Tibial artery (tissue), 4 donors: ENCODE data around the gene RNGTT.

Experiments used
- DNase-seq, 2 donors: peaks; one replicate each; pipeline ENCODE4 v3.0.0-alpha.2; 2019
- H3K27ac ChIP-seq, 2 donors: fragments of 200-600 bp; sonication (generic) in 1 of 2; 1 replicate in 1 of 2; 2 replicates in 1 of 2; pipeline ENCODE4 v1.5.1; 2018 to 2019; ENCODE audit warnings: mild to moderate bottlenecking in 1 of 2
- H3K27me3 ChIP-seq, 2 donors: fragments of 200-600 bp; sonication (generic) in 1 of 2; one replicate each; pipeline versions ENCODE4 v1.5.1 to v1.6.0; 2016 to 2019
- H3K36me3 ChIP-seq, 3 donors: fragments of 200-600 bp; sonication (generic) in 2 of 3; one replicate each; pipeline ENCODE4 v1.5.1; 2016 to 2019; ENCODE audit warnings: mild to moderate bottlenecking in 2 of 3
- H3K4me1 ChIP-seq, 4 donors: fragments of 200-600 bp; sonication (generic) in 2 of 4; 1 replicate in 3 of 4; 2 replicates in 1 of 4; pipeline ENCODE4 v1.5.1; 2016 to 2019
- H3K4me3 ChIP-seq, 2 donors: fragments of 200-600 bp; sonication (generic) in 1 of 2; 1 replicate in 1 of 2; 2 replicates in 1 of 2; pipeline ENCODE4 v1.5.1; 2018 to 2019; ENCODE audit warnings: mild to moderate bottlenecking in 2 of 2
- H3K9me3 ChIP-seq, 3 donors: fragments of 200-600 bp; sonication (generic) in 1 of 3; one replicate each; pipeline ENCODE4 v1.5.1; 2016 to 2019
- CTCF ChIP-seq, 2 experiments: fragments of 200-600 bp in 1 of 2; fragments of 450-650 bp in 1 of 2; IDR thresholded peaks; one replicate each; pipeline ENCODE4 v1.5.1; 2017 to 2019; ENCODE audit warnings: antibody characterized with exemption in 2 of 2, mild to moderate bottlenecking in 1 of 2, moderate library complexity in 1 of 2
- intact Hi-C: fragments of 100-400 bp; cut with DNase I; formaldehyde crosslinking; loops from one replicate; pipeline ENCODE4 v1.15.0; 2023; ENCODE audit warnings: low total_unique reads

Gene RNGTT

GRCh38 chr6:88890394-88890793, 73.0 kb downstream of the RNGTT start:
- intact Hi-C loops: no loop called here
- Histone ChIP-seq H3K36me3 (peaks cover 0 to 13% (median 8%) of the 10 kb centered on the region in 3 donors), H3K27me3 (no peaks in the 10 kb centered on the region), H3K4me1 (no peaks in the 10 kb centered on the region), H3K27ac (no peak overlapping the region), H3K4me3 (no peak overlapping the region), H3K9me3 (no peaks in the 10 kb centered on the region)
- DNase-seq: no peak
- TF ChIP-seq CTCF (IDR thresholded peaks at IDR 0.05): no peak

- no peaks in the 10 kb centered on the region for H3K27me3 ChIP-seq
- no peak for TF ChIP-seq CTCF (IDR thresholded peaks at IDR 0.05)
- no peak overlapping the region for H3K4me3 ChIP-seq
- H3K9me3 ChIP-seq: peaks cover 0 to 3% (median 0%) of the 10 kb centered on the region in 3 donors
- no peak for DNase-seq
- H3K27ac ChIP-seq: no peak overlapping the region
- intact Hi-C loops: no loop called here
- peaks cover 0 to 17% (median 13%) of the 10 kb centered on the region in 3 donors for H3K36me3 ChIP-seq
- H3K4me1 ChIP-seq: peaks cover 0 to 13% (median 3%) of the 10 kb centered on the region in 4 donors
Measured at GRCh38 chr6:88884361-88884760, 79.1 kb downstream of the RNGTT start.

- no peak for TF ChIP-seq CTCF (IDR thresholded peaks at IDR 0.05)
- no peak overlapping the region for H3K4me3 ChIP-seq
- H3K36me3 ChIP-seq: peaks cover 0 to 13% (median 11%) of the 10 kb centered on the region in 3 donors
- H3K27ac ChIP-seq: no peak overlapping the region
- intact Hi-C loops: no loop called here
- peaks cover 0 to 13% (median 3%) of the 10 kb centered on the region in 4 donors for H3K4me1 ChIP-seq
- H3K27me3 ChIP-seq: no peaks in the 10 kb centered on the region
- peaks cover 0 to 3% (median 0%) of the 10 kb centered on the region in 3 donors for H3K9me3 ChIP-seq
- no peak for DNase-seq
Measured at GRCh38 chr6:88882536-88882935, 80.9 kb downstream of the RNGTT start.

- no peak for TF ChIP-seq CTCF (IDR thresholded peaks at IDR 0.05)
- Histone ChIP-seq H3K9me3 (peaks cover 0 to 3% (median 0%) of the 10 kb centered on the region in 3 donors), H3K4me3 (no peak overlapping the region), H3K4me1 (peaks cover 0 to 13% (median 3%) of the 10 kb centered on the region in 4 donors), H3K27ac (no peak overlapping the region), H3K27me3 (no peaks in the 10 kb centered on the region), H3K36me3 (peaks cover 0 to 13% (median 11%) of the 10 kb centered on the region in 3 donors)
- intact Hi-C loops: no loop called here
- no peak for DNase-seq
Measured at GRCh38 chr6:88881451-88881850, 82.0 kb downstream of the RNGTT start.

GRCh38 chr6:88880021-88880420, 83.4 kb downstream of the RNGTT start:
- Histone ChIP-seq H3K27me3 (no peaks in the 10 kb centered on the region), H3K4me1 (peaks cover 0 to 16% (median 3%) of the 10 kb centered on the region in 4 donors), H3K36me3 (peaks cover 0 to 3% (median under 1%) of the 10 kb centered on the region in 3 donors), H3K27ac (no peak overlapping the region), H3K9me3 (peaks cover 0 to under 1% (median 0%) of the 10 kb centered on the region in 3 donors), H3K4me3 (no peak overlapping the region)
- TF ChIP-seq CTCF (IDR thresholded peaks at IDR 0.05): no peak
- DNase-seq: no peak
- intact Hi-C loops: no loop called here

GRCh38 chr6:88877893-88878292, 85.5 kb downstream of the RNGTT start:
- intact Hi-C loops: loop anchor here (10.0 kb wide), 1 partner anchor 383 kb away; no protein-coding TSS in a partner anchor

More at GRCh38 chr6:88877893-88878292, 85.5 kb downstream of the RNGTT start:
- Histone ChIP-seq H3K9me3 (no peaks in the 10 kb centered on the region), H3K27ac (no peak overlapping the region), H3K4me3 (no peak overlapping the region), H3K27me3 (no peaks in the 10 kb centered on the region), H3K4me1 (peaks cover 0 to 16% (median 3%) of the 10 kb centered on the region in 4 donors), H3K36me3 (no peaks in the 10 kb centered on the region)
- TF ChIP-seq CTCF (IDR thresholded peaks at IDR 0.05): no peak
- no peak for DNase-seq
